Central memory CD8-positive, alpha-beta T cell (primary cell): ENCODE results near the gene NPEPPS.

Experiments
- ATAC-seq: fragments of 150-1000 bp; cut with Tn5 transposase; replicated peaks from 2 replicates; pipeline ENCODE4 v1.10.0; 2022; ENCODE audit warnings: mild to moderate bottlenecking, moderate FRiP score, moderate number of reproducible peaks; ENCODE audit not compliant: poor library complexity, severe bottlenecking; ENCODE audit errors: extremely low read depth
- DNase-seq, 2 donors: peaks; one replicate each; pipeline ENCODE4 v3.0.0; 2021; ENCODE audit warnings: low spot score in 2 of 2
- H3K27ac Mint-ChIP-seq: one replicate; pipeline ENCODE4 v1.8.0; 2022; ENCODE audit warnings: low read depth, mild to moderate bottlenecking, moderate library complexity, mixed read lengths
- H3K27me3 Mint-ChIP-seq: one replicate; pipeline ENCODE4 v1.8.0; 2022; ENCODE audit warnings: mixed read lengths
- H3K36me3 Mint-ChIP-seq: one replicate; pipeline ENCODE4 v1.8.0; 2022; ENCODE audit warnings: mild to moderate bottlenecking, moderate library complexity, mixed read lengths; ENCODE audit not compliant: insufficient read depth
- H3K4me1 Mint-ChIP-seq: one replicate; pipeline ENCODE4 v1.8.0; 2022; ENCODE audit warnings: mixed read lengths
- H3K4me3 Mint-ChIP-seq: one replicate; pipeline ENCODE4 v1.8.0; 2022; ENCODE audit warnings: mild to moderate bottlenecking, moderate library complexity, mixed read lengths
- H3K9me3 Mint-ChIP-seq: one replicate; pipeline ENCODE4 v1.8.0; 2022; ENCODE audit warnings: mixed read lengths

Gene NPEPPS

DNA sequence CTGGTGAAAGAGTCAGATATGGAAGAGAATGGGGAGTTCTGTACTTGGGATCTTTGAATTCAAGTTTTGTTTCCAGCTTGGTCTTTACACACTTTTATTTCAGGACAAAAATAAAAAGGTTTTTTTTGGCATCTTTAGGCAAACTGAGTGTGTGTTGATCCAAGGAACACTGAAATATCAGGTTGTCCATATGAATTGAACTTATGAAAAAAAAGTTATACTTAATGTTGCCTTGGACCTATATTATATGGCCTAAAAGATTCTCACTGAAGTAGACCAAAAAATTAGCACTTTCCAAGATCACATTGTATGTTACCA lies 133.7 kb downstream of the NPEPPS start:
- H3K27ac Mint-ChIP-seq: peak overlapping the region; percentile 13
- peaks cover 84% of the 10 kb centered on the region for H3K36me3 Mint-ChIP-seq
- no peaks in the 10 kb centered on the region for H3K9me3 Mint-ChIP-seq
- DNase-seq (no peak), ATAC-seq (no peak)
- no peak overlapping the region for H3K4me3 Mint-ChIP-seq
- no peaks in the 10 kb centered on the region for H3K27me3 Mint-ChIP-seq
- H3K4me1 Mint-ChIP-seq: peaks cover 14% of the 10 kb centered on the region

DNA sequence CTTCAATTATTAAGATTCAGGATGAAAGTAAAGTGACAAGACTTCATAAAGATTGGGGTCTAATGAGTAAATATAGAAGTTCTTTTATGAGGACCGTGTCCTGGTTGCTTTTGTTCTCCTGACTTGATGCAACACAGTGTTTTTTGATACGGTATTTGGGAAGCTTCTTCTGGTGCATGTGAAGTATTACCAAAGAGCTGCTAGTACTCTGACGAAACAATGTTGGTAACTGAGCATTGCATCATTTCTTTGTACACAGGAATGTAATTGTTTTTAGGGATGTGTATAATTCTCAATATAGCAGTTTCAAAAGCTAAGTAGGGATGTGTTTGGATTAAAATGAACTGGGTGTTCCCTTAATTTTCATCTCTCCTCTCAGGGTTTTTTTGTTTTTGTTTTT lies 134.7 kb downstream of the NPEPPS start:
- Mint-ChIP-seq H3K4me1 (peaks cover 20% of the 10 kb centered on the region), H3K27ac (peak overlapping the region; percentile 81), H3K9me3 (no peaks in the 10 kb centered on the region), H3K4me3 (no peak overlapping the region), H3K27me3 (no peaks in the 10 kb centered on the region), H3K36me3 (peaks cover 87% of the 10 kb centered on the region)
- ATAC-seq: no peak
- no peak for DNase-seq

GRCh38 chr17:47669081-47669480 lies 138.2 kb downstream of the NPEPPS start:
- H3K27me3 Mint-ChIP-seq: no peaks in the 10 kb centered on the region
- no peak for ATAC-seq
- peaks cover 20% of the 10 kb centered on the region for H3K4me1 Mint-ChIP-seq
- no peaks in the 10 kb centered on the region for H3K9me3 Mint-ChIP-seq
- H3K27ac Mint-ChIP-seq: no peak overlapping the region
- H3K36me3 Mint-ChIP-seq: peaks cover 93% of the 10 kb centered on the region
- no peak overlapping the region for H3K4me3 Mint-ChIP-seq
- DNase-seq: no peak

DNA sequence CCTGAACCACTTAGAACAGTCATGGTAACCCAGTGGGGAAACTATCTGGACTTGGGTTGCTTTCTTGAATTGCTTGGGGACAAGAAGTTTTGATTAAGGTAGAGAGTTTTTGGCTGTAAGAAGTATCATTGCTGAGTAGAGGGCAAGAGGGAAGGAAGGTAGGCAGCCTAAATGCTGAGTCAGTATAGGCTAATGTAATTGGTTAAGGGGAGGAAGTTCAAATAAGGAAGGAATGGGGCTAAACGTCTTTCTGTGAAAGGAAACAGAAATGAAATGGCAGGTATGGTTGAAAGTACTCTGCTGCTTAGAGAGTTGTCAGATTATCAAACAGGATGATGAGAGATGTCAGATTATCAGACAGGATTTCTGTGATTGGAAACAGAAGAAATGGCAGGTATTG lies 139.2 kb downstream of the NPEPPS start:
- Mint-ChIP-seq H3K27ac (peak overlapping the region; percentile 58), H3K27me3 (no peaks in the 10 kb centered on the region), H3K36me3 (peaks cover 96% of the 10 kb centered on the region), H3K4me3 (no peak overlapping the region), H3K9me3 (no peaks in the 10 kb centered on the region), H3K4me1 (peaks cover 19% of the 10 kb centered on the region)
- DNase-seq (no peak), ATAC-seq (no peak)
